Fibroblast of skin of right quadriceps (primary cell): ENCODE results near the gene FBXL2.
A peak's percentile ranks its signal among the peaks of the same experiment; 100 is the strongest.

Experiments used
- DNase-seq: peaks from one replicate; pipeline ENCODE4 v3.0.0-alpha.2; 2013

The FBXL2 gene, protein sequence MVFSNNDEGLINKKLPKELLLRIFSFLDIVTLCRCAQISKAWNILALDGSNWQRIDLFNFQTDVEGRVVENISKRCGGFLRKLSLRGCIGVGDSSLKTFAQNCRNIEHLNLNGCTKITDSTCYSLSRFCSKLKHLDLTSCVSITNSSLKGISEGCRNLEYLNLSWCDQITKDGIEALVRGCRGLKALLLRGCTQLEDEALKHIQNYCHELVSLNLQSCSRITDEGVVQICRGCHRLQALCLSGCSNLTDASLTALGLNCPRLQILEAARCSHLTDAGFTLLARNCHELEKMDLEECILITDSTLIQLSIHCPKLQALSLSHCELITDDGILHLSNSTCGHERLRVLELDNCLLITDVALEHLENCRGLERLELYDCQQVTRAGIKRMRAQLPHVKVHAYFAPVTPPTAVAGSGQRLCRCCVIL

GRCh38 chr3:33277193-33277882, at the start of gene FBXL2:
TSS of gene FBXL2 (plus strand) at chr3:33277442. CDS start at chr3:33277513, 71 bp downstream.
- peak; percentile 63 for DNase-seq

DNA sequence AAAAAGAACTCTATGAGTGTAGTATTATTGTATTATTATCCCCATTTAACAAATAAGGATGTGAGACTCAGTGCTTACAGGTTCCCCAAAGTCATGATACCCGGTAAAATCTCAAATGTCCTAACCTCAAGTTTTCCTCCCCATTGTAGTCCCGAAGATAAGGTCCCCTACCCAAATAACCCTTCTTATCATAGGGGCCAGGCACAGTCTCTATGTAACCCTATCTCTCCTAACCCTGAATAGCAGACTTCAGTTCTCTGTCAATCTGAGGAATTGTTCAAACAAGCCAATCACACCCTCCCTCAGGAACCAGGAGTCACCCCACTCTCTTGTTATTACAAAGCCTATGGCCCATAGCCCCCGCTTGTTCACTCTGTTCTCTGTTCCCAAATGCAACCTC, 48.2 kb upstream of the FBXL2 start:
- DNase-seq, result no peak

DNA sequence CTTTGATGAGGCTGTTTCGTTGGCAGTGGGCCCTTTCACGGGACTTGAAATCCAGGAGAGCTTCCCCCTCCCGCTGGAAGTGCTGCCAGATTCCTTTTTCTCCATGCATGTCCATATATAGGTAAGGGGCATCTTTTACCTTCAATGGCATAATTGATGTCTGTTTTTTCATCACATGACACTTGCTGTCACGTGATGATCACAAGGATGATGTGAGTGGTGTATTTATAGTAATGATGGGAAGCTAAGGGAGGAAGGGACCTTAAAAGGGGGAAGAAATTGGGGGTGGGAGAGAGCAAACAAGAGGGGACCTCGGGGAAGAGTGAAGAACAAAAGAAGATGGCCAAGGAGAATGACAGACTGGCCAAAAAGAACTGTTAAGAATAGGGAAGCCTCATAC, 47.3 kb upstream of the FBXL2 start:
- DNase-seq, result no peak

DNA sequence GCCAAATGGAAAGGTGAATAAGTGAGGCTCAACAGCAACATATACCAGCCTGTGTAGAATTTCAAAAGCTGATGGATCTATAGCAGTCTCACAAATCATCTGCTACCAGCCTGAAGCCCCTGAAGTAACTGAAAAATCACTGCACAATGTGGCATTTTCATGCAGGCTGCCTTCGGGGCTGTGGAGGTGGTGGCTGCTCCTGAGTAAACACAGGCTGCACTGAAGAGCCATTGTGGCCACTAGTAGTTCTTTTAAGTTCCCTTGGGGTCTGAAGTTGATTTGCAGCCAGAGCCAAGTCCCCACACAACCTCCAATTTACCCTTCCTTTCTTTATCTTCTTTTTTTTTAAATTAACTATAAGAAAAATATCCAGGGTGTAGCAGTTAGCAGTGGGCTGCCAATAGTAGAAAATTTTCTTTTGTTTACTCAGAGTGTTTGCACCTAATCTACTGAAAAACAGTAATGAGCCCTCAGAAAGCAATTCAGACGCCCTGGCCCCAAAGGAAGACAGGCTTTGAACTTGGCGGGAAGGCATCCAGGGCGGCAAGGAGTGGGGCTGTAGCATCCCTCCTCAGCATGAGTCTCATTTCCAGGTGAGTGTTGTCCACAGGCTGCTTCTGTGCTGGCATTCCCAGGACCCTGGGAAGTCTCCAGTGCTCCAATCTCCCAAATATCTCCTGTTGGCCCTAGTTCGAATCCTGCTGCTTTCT, 45.3 kb upstream of the FBXL2 start:
- DNase-seq, result no peak

DNA sequence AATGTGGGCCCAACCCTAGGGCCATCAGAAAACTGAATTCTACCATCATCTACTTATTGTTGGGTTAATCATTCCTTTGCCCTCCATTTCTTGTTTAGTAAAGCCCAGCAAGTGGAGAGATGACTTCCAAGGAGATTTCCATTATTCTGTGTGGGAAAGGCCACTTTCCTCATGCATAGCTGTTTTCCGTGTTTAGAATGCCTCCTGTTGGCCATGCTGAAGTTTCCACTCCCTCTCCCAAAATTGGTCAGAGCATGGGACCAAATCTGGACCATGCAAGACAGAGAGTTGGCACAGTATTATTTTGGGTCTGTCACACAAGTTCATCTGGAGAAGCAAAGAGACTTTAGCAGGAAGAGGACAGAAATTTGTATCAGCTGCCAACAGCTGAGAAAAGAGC, 43.4 kb upstream of the FBXL2 start:
- DNase-seq, result no peak

DNA sequence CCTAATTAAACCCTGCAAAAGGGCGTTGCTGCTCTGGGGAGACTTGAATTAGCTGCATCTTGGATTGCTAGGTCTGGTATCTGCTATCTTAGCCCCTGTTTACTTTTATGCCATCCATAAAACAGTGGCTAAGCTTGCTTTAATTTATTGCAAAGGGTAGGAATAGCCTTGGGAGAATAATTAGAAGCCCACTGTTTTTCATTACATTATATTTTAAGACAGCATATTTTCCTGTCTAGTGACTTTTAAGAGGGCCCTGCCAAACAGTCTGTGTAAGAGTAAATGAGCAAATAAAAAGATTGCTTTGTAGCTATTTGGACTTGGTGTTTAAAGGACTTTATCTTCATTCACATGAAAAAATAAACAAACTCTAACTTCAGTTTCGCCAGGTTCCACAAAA, 41.2 kb upstream of the FBXL2 start:
- DNase-seq, result no peak

- DNase-seq, result no peak
Observed at GRCh38 chr3:33237439-33237838, 39.8 kb upstream of the FBXL2 start.

GRCh38 chr3:33238923-33239322, 38.3 kb upstream of the FBXL2 start:
- no peak for DNase-seq

DNA sequence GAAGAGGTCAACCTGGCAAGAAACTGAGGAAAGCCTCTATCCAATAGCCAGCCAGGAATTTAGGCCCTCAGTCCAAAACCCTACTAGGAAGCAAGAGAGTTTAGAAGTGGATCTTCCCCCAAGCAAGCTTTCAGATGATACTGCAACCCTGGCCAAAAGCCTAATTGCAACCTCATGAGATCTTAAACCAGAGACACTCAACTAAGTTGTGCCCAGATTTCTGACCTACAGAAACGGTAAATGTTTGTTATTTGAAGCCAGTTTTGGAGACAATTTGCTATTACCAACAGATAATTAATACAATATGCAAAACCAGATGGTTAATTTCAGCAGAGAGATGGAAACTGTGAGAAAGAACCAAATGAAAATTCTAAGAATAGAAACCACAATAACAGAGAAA, 37.0 kb upstream of the FBXL2 start:
- no peak for DNase-seq

DNA sequence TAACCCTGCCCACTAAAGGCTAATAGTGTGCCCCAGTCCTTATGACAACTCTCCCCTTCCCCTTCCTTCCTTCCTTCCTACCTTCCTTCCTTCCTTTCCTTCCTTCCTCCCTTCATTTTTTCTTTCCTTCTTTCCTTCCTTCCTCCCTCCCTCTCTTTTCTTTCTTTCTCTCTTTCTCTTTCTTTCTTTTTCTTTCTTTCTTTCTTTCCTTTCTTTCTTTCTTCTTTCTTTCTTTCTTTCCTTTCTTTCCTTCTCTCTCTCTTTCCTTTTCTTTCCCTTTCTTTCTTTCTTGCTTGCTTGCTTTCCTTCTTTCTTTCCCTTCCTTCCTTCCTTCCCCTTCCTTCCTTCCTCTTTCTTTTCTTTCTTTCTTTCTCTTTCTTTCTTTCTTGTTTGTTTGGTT, 30.5 kb upstream of the FBXL2 start:
- no peak for DNase-seq

- no peak for DNase-seq
Observed at GRCh38 chr3:33250712-33251111, 26.5 kb upstream of the FBXL2 start.

DNA sequence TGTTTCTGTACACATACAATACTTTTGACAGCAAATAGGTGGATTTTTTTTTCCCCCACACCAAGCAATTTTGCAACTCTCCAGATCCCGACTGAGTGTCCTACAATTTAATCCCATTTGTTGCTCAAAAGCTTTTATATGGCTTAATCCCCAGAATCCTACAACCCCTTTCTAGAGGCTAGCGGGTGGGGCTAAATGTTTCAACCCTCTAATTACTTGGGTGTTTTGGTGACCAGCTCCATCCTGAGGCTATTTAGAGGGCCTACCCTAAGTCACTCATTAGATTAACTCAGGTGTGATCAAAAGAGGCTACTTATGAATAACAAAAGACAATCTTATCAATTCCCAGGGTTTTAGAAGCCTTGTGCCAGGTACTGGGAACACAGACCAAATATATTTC, 21.0 kb upstream of the FBXL2 start:
- no peak for DNase-seq

DNA sequence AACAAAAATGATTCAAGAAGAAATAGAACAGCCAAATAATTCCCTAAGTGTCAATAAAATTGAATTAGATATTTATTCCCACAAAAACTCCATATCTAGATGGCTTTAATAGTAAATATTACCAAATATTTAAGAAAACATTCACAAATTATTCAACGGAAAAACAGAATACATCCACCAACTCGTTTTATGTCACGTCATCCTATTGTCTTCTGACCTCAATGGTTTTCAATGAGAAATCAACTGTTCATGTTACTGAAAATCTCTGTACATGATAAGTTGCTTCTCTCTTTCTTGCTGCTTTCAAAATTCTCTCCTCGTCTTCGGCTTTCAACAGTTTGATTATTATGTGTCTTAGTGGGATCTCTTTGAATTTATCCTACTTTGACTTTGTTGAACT, 17.1 kb upstream of the FBXL2 start:
- no peak for DNase-seq

GRCh38 chr3:33269385-33269784, 7.9 kb upstream of the FBXL2 start:
- DNase-seq, result no peak

DNA sequence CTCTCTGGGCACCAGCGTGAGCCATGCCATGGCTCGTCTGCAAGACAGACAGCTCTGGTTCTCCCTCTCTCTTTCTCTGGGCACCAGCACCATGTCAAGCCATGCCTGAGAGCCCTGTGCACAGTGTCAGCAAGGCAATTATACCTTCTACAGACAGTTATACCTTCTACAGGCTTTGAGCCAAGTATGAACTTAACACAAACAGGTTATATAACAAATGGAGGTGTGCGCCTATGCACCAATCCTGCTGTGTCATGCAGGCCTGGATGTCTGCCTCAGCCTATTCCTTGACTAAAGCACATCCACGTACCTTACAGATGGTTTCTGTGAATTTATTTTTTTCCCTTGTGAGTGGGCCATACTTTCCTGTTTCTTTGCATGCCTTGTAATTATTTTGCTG, 5.9 kb upstream of the FBXL2 start:
- no peak for DNase-seq

- no peak for DNase-seq
Observed at GRCh38 chr3:33273628-33274027, 3.6 kb upstream of the FBXL2 start.

- DNase-seq, result no peak
Observed at GRCh38 chr3:33278163-33278562, 921 bp downstream of the FBXL2 start.

GRCh38 chr3:33287672-33288282, 10.5 kb downstream of the FBXL2 start:
- no peak for DNase-seq

- DNase-seq, result peak; percentile 95
Observed at GRCh38 chr3:33299395-33300081, 22.3 kb downstream of the FBXL2 start.

DNA sequence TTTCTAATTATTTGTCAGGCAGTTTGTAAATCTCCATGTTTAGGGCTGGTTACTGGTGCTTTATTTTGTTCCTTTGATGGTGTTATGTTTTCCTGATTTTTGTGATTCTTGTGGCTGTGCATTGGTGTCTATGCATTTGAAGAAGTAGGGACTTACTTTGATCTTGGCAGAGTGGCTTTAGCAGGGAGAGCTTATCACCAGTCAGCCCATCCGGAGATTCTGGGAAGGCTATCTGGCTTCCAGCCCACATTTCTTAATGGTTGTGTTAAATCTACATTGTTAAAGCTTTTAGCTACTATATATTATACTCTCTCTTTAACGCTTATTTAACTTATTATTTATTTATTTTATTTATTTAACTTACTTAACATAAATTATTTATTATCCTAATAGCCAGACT, 35.1 kb downstream of the FBXL2 start:
- no peak for DNase-seq

DNA sequence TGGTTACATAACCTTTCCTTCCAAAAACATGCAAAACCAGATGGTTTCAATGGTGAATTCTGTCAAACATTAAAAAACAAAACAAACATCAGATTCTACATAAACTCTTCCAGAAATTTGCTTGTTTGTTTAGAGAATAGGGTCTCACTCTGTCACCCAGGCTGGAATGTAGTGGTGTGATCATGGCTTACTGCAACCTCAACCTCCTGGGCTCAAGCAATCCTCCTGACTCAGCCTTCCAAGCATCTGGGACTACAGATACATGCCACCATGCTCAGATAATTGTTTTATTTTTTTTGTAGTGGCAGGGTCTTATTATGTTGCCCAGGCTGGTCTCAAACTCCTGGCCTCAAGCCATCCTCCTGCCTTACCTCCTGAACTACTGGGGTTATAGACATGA, 36.1 kb downstream of the FBXL2 start:
- DNase-seq, result peak; percentile 13

DNA sequence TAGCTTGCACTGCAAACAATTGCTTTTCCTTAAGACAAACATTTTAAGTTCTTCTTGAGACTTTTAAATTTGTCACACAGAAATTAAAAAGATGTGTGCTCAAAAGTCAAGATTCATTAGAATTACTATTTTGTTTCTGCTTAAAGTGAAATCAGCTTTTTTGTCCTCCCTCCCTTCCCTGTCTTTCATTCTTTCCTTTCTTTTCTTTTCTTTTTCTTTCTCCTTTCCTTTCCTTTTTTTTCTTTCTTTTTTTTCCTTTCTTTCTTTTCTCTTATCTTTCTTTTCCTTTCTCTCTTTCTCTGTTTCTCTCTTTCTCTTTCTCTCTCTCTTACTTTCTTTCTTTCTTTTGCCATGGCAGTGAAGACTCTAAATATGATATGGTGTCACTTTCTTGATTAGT, 37.8 kb downstream of the FBXL2 start:
- DNase-seq, result no peak

- peak; percentile 28 for DNase-seq
Observed at GRCh38 chr3:33315826-33316225, 38.6 kb downstream of the FBXL2 start.
